Muscle of leg (tissue), 11 donors: Measurements from ENCODE around the gene CAD. TPM values are rescaled to one million over a fixed set of nuclear protein-coding genes. Genes with fewer than 3 reads are reported as not detected.

ENCODE experiments used
- DNase-seq: peaks from one replicate; pipeline ENCODE4 v3.0.0; 2013
- H3K27ac ChIP-seq: one replicate; pipeline ENCODE4 v1.5.1; 2013; ENCODE audit warnings: mild to moderate bottlenecking, low read length, control low read depth
- H3K27me3 ChIP-seq: one replicate; pipeline ENCODE4 v1.6.1; 2013; ENCODE audit warnings: low read length; ENCODE audit not compliant: control insufficient read depth, insufficient read depth
- H3K36me3 ChIP-seq: one replicate; pipeline ENCODE4 v1.6.1; 2013; ENCODE audit warnings: low read length; ENCODE audit not compliant: control insufficient read depth, insufficient read depth
- H3K4me1 ChIP-seq: one replicate; pipeline ENCODE4 v1.6.1; 2013; ENCODE audit warnings: low read length; ENCODE audit not compliant: control insufficient read depth, insufficient read depth
- H3K4me3 ChIP-seq: one replicate; pipeline ENCODE4 v1.5.1; 2013; ENCODE audit warnings: low read length, control low read depth
- H3K9me3 ChIP-seq: replicated peaks from 2 replicates; pipeline ENCODE4 v1.6.1; 2013; ENCODE audit warnings: low read depth, low read length; ENCODE audit not compliant: control insufficient read depth
- WGBS: methylation state at CpG from one replicate; pipeline ENCODE4 v1.1.5; 2013; ENCODE audit warnings: missing lambda C conversion rate; ENCODE audit not compliant: insufficient coverage; 5-methylcytosine and 5-hydroxymethylcytosine counted together
- polyA plus RNA-seq, 8 donors: library from polyadenylated mRNA; unstranded; fragments of 120-200 nt; gene quantifications; one replicate each; pipeline versions ENCODE4 v1.2.1 to v1.2.3, GENCODE V29; 2013; ENCODE audit warnings: inconsistent platforms in 1 of 8, low replicate concordance in 1 of 8; ENCODE audit not compliant: insufficient read length in 8 of 8, insufficient read depth in 1 of 8
- total RNA-seq: library from RNA; stranded (reverse); fragments of 120-200 nt; gene quantifications from one replicate; pipeline ENCODE4 v1.2.4, GENCODE V29; 2013

Gene CAD
- total and polyA plus RNA-seq, 9 donors: 16.9 to 40.7 (median 32.5) TPM

- WGBS: 39% methylated on average over 10 of the region's 13 CpGs
- no peaks in the 10 kb centered on the region for H3K36me3 ChIP-seq
- H3K4me3 ChIP-seq: no peak overlapping the region
- H3K4me1 ChIP-seq: peaks cover 5% of the 10 kb centered on the region
- DNase-seq: no peak
- peaks cover 43% of the 10 kb centered on the region for H3K27me3 ChIP-seq
- H3K27ac ChIP-seq: no peak overlapping the region
- no peaks in the 10 kb centered on the region for H3K9me3 ChIP-seq
Measured at GRCh38 chr2:27250652-27251379, 33.6 kb downstream of the CAD start.

- no peak for DNase-seq
- no peaks in the 10 kb centered on the region for H3K9me3 ChIP-seq
- H3K36me3 ChIP-seq: no peaks in the 10 kb centered on the region
- 48% methylated on average over 3 of the region's 13 CpGs for WGBS
- peaks cover 5% of the 10 kb centered on the region for H3K4me1 ChIP-seq
- no peak overlapping the region for H3K27ac ChIP-seq
- H3K27me3 ChIP-seq: peaks cover 46% of the 10 kb centered on the region
- H3K4me3 ChIP-seq: no peak overlapping the region
Measured at GRCh38 chr2:27251766-27252165, 34.6 kb downstream of the CAD start.

GRCh38 chr2:27255187-27255586 lies 38.0 kb downstream of the CAD start:
- Histone ChIP-seq H3K27ac (no peak overlapping the region), H3K27me3 (peaks cover 62% of the 10 kb centered on the region), H3K36me3 (no peaks in the 10 kb centered on the region), H3K4me3 (no peak overlapping the region), H3K9me3 (no peaks in the 10 kb centered on the region), H3K4me1 (peaks cover 1% of the 10 kb centered on the region)
- 37% methylated on average over 11 of the region's 13 CpGs for WGBS
- DNase-seq: no peak

- WGBS: 13% methylated on average over 1 of the region's 1 CpG
- H3K4me3 ChIP-seq: no peak overlapping the region
- DNase-seq: no peak
- H3K9me3 ChIP-seq: no peaks in the 10 kb centered on the region
- peaks cover 62% of the 10 kb centered on the region for H3K27me3 ChIP-seq
- no peak overlapping the region for H3K27ac ChIP-seq
- H3K36me3 ChIP-seq: no peaks in the 10 kb centered on the region
- H3K4me1 ChIP-seq: no peaks in the 10 kb centered on the region
Measured at GRCh38 chr2:27255660-27256059, 38.5 kb downstream of the CAD start.

- H3K36me3 ChIP-seq: no peaks in the 10 kb centered on the region
- no peak for DNase-seq
- peaks cover 62% of the 10 kb centered on the region for H3K27me3 ChIP-seq
- 79% methylated on average over 5 of the region's 7 CpGs for WGBS
- H3K9me3 ChIP-seq: no peaks in the 10 kb centered on the region
- H3K27ac ChIP-seq: no peak overlapping the region
- no peak overlapping the region for H3K4me3 ChIP-seq
- peaks cover 5% of the 10 kb centered on the region for H3K4me1 ChIP-seq
Measured at GRCh38 chr2:27256855-27257454, 39.8 kb downstream of the CAD start.

GRCh38 chr2:27258051-27258450 lies 40.9 kb downstream of the CAD start:
- no peak for DNase-seq
- WGBS: 80% methylated on average over 8 of the region's 8 CpGs
- Histone ChIP-seq H3K4me1 (peaks cover 10% of the 10 kb centered on the region), H3K27me3 (peaks cover 72% of the 10 kb centered on the region), H3K27ac (no peak overlapping the region), H3K9me3 (no peaks in the 10 kb centered on the region), H3K36me3 (no peaks in the 10 kb centered on the region), H3K4me3 (no peak overlapping the region)

- peaks cover 89% of the 10 kb centered on the region for H3K27me3 ChIP-seq
- no peaks in the 10 kb centered on the region for H3K9me3 ChIP-seq
- WGBS: 23% methylated on average over 7 of the region's 11 CpGs
- no peak for DNase-seq
- H3K27ac ChIP-seq: no peak overlapping the region
- H3K36me3 ChIP-seq: no peaks in the 10 kb centered on the region
- peaks cover 36% of the 10 kb centered on the region for H3K4me1 ChIP-seq
- no peak overlapping the region for H3K4me3 ChIP-seq
Measured at GRCh38 chr2:27261241-27261925, 44.2 kb downstream of the CAD start.

GRCh38 chr2:27261926-27262298 lies 44.7 kb downstream of the CAD start:
- H3K4me1 ChIP-seq: peaks cover 36% of the 10 kb centered on the region
- H3K27ac ChIP-seq: no peak overlapping the region
- under 1% methylated on average over 37 of the region's 40 CpGs for WGBS
- H3K36me3 ChIP-seq: no peaks in the 10 kb centered on the region
- no peak for DNase-seq
- H3K9me3 ChIP-seq: no peaks in the 10 kb centered on the region
- H3K27me3 ChIP-seq: peaks cover 93% of the 10 kb centered on the region
- no peak overlapping the region for H3K4me3 ChIP-seq

- Histone ChIP-seq H3K9me3 (no peaks in the 10 kb centered on the region), H3K4me1 (peaks cover 36% of the 10 kb centered on the region), H3K27me3 (peaks cover 94% of the 10 kb centered on the region), H3K27ac (no peak within 1 kb of the TSS), H3K36me3 (no peaks in the 10 kb centered on the region), H3K4me3 (peak within 1 kb of the TSS; percentile 25)
- peak; percentile 48 for DNase-seq
- WGBS: under 1% methylated on average over 92 of the region's 96 CpGs
Measured at GRCh38 chr2:27262379-27263286, 45.5 kb downstream of the CAD start, which contains the start of gene SLC30A3. Gene SLC30A3, minus strand, starts transcription at chr2:27263047. Its CDS starts 141 bp downstream, at chr2:27262906.
